DND-41 (cell line): ENCODE data around the gene FAM163B.
A peak's percentile ranks its signal among the peaks of the same experiment; 100 is the strongest.

Experiments
- ATAC-seq: fragments of 200-7000 bp; cut with Tn5 transposase; 3 replicates; pipeline ENCODE4 v1.9.1; 2021; ENCODE audit warnings: low read depth; ENCODE audit not compliant: insufficient read depth
- DNase-seq: peaks from one replicate; pipeline ENCODE4 v3.0.0-alpha.2; 2020
- H2AFZ ChIP-seq: 2 replicates; pipeline ENCODE4 v1.6.0; 2012; ENCODE audit warnings: low read depth, low read length
- H3K27ac ChIP-seq: 2 replicates; pipeline ENCODE4 v1.5.1; 2012; ENCODE audit warnings: low read length, inconsistent platforms
- H3K27me3 ChIP-seq: fragments of 200-600 bp; sonication (generic); 2 replicates; pipeline ENCODE4 v1.6.0; 2012; ENCODE audit warnings: low read length, mild to moderate bottlenecking, inconsistent platforms; ENCODE audit not compliant: insufficient read depth, poor library complexity
- H3K36me3 ChIP-seq: 2 replicates; pipeline ENCODE4 v1.5.1; 2012; ENCODE audit warnings: low read length, inconsistent platforms; ENCODE audit not compliant: insufficient read depth
- H3K4me1 ChIP-seq: 2 replicates; pipeline ENCODE4 v1.5.1; 2012; ENCODE audit warnings: mild to moderate bottlenecking, low read length; ENCODE audit not compliant: insufficient read depth
- H3K4me2 ChIP-seq: 2 replicates; pipeline ENCODE4 v1.6.0; 2012; ENCODE audit warnings: mild to moderate bottlenecking, moderate library complexity, low read length, inconsistent platforms; ENCODE audit not compliant: insufficient read depth
- H3K4me3 ChIP-seq, 2 experiments: fragments of 200-600 bp in 1 of 2; shearing (Covaris generic) in 1 of 2; 2 replicates each; pipeline ENCODE4 v1.5.1; 2012 to 2016; ENCODE audit warnings: inconsistent platforms in 2 of 2, low read length in 2 of 2, mild to moderate bottlenecking in 2 of 2, low read depth in 1 of 2, moderate library complexity in 1 of 2
- H3K79me2 ChIP-seq: 2 replicates; pipeline ENCODE4 v1.6.0; 2012; ENCODE audit warnings: low read length, inconsistent platforms; ENCODE audit not compliant: insufficient read depth
- H3K9ac ChIP-seq: 2 replicates; pipeline ENCODE4 v1.6.0; 2012; ENCODE audit warnings: low read depth, mild to moderate bottlenecking, inconsistent platforms, low read length, moderate library complexity
- H3K9me3 ChIP-seq: 2 replicates; pipeline ENCODE4 v1.5.1; 2012; ENCODE audit warnings: low read length, moderate library complexity, mild to moderate bottlenecking, inconsistent platforms; ENCODE audit not compliant: insufficient read depth, severe bottlenecking
- H4K20me1 ChIP-seq: 2 replicates; pipeline ENCODE4 v1.6.0; 2012; ENCODE audit warnings: low read length; ENCODE audit not compliant: insufficient read depth
- CTCF ChIP-seq: IDR thresholded peaks from 2 replicates; pipeline ENCODE4 v1.5.1; 2012; ENCODE audit warnings: borderline replicate concordance, low read length, moderate library complexity, mild to moderate bottlenecking; ENCODE audit not compliant: poor library complexity, severe bottlenecking; ENCODE audit errors: extremely low read depth
- EZH2 ChIP-seq: IDR thresholded peaks from 3 replicates; pipeline ENCODE4 v1.6.1; 2012; ENCODE audit warnings: borderline replicate concordance, low read depth, mild to moderate bottlenecking, moderate library complexity, low read length, inconsistent platforms; ENCODE audit not compliant: severe bottlenecking

FAM163B gene

GRCh38 chr9:133604214-133604613, 5.0 kb downstream of the FAM163B start:
- peak; percentile 56 for TF ChIP-seq CTCF
- no peak for TF ChIP-seq EZH2
- Histone ChIP-seq H3K9ac (no peak overlapping the region), H4K20me1 (no peaks in the 10 kb centered on the region), H3K27me3 (no peaks in the 10 kb centered on the region), H3K4me1 (no peaks in the 10 kb centered on the region), H3K79me2 (no peaks in the 10 kb centered on the region), H3K36me3 (no peaks in the 10 kb centered on the region), H3K4me2 (no peak overlapping the region), H3K27ac (no peak overlapping the region), H3K4me3 (no peak overlapping the region), H2AFZ (no peak overlapping the region), H3K9me3 (no peaks in the 10 kb centered on the region)
- ATAC-seq (peak; percentile 58; the same call in 1 of the 3 replicates), DNase-seq (peak; percentile 40)

GRCh38 chr9:133603135-133603927, 5.9 kb downstream of the FAM163B start:
- Histone ChIP-seq H3K9me3 (peaks cover under 1% of the 10 kb centered on the region), H3K4me3 (no peak overlapping the region), H3K27me3 (no peaks in the 10 kb centered on the region), H3K27ac (no peak overlapping the region), H3K36me3 (no peaks in the 10 kb centered on the region), H2AFZ (no peak overlapping the region), H3K9ac (no peak overlapping the region), H3K4me2 (no peak overlapping the region), H3K79me2 (no peaks in the 10 kb centered on the region), H4K20me1 (no peaks in the 10 kb centered on the region), H3K4me1 (no peaks in the 10 kb centered on the region)
- DNase-seq (no peak), ATAC-seq (no peak)
- no peak for TF ChIP-seq EZH2
- no peak for TF ChIP-seq CTCF

- DNase-seq (no peak), ATAC-seq (no peak)
- no peaks in the 10 kb centered on the region for H3K36me3 ChIP-seq
- no peaks in the 10 kb centered on the region for H3K79me2 ChIP-seq
- H4K20me1 ChIP-seq, result no peaks in the 10 kb centered on the region
- no peak for TF ChIP-seq CTCF
- TF ChIP-seq EZH2, result no peak
- no peak overlapping the region for H3K27ac ChIP-seq
- H3K4me2 ChIP-seq, result no peak overlapping the region
- H3K4me3 ChIP-seq, result no peak overlapping the region
- no peak overlapping the region for H2AFZ ChIP-seq
- H3K27me3 ChIP-seq, result no peaks in the 10 kb centered on the region
- no peaks in the 10 kb centered on the region for H3K4me1 ChIP-seq
- H3K9me3 ChIP-seq, result peaks cover 10% of the 10 kb centered on the region
- H3K9ac ChIP-seq, result no peak overlapping the region
Measured at GRCh38 chr9:133602277-133602676, 6.9 kb downstream of the FAM163B start.
